Thoracic aorta endothelial cell (primary cell): Measurements from ENCODE around the gene ZPBP. TPM values are rescaled to one million over a fixed set of nuclear protein-coding genes. Genes with fewer than 3 reads are reported as not detected.

Source experiments
- total RNA-seq: library from RNA; depleted of rRNA; stranded (reverse); fragments of >200 nt; gene quantifications from 2 replicates; pipeline ENCODE4 v1.2.3, GENCODE V29; 2012

Gene ZPBP
- total RNA-seq, result not detected in 2 replicates

DNA sequence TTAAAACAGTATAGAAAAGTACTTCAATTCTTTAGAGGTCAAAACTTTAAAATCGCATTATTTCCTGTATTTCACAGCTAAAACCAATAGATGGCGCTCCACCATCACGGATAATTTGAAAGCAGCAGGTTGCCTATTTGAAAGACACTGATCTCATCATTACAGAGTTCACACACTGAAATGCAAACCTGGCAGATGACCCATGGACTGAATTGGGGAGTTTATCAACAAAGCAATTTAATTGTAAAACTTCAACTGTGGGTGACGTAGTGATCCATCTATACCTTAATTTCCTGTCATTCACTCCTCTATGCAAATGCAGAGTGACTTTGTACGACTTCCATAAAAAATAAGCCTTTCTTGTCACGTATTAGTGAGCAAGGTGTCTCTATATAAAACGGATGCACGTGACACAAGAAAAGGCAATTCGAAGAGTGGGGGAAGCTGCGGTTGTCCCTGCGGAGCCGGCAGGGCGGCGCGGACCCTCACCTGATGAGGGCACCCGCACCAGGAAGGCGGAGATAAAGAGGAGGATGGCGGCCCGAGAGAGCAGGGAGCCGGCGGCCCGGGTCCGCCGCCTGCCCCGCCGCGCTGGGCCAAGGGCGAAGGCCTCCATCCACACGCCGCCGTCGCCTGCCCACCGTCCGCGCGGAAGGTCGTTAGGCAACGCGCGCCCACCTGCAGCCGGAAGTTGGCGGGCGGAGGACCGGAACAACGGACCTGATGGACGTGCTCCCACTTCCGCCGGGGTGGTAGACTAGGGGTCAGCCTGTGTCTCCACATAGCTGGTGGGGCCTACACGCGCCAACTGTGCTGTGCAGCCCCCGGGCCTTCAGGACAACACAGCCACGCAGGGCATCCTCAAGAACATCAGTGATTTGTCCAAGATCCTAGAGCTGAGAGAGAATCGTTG lies at the start of gene ZPBP:
Gene ZPBP (minus strand): TSS at position 668 of the 913 bp plus-strand sequence. CDS start 52 bp downstream, at position 616.

Other genes with a start within 250 kb of the ZPBP start
- gene IKZF1, start 211.5 kb upstream of the ZPBP start, total RNA-seq, result not detected in 2 replicates